ENCODE measurements around the gene VTI1B. TPM values are rescaled to one million over a fixed set of nuclear protein-coding genes. Genes with fewer than 3 reads are reported as not detected.

VTI1B gene, protein sequence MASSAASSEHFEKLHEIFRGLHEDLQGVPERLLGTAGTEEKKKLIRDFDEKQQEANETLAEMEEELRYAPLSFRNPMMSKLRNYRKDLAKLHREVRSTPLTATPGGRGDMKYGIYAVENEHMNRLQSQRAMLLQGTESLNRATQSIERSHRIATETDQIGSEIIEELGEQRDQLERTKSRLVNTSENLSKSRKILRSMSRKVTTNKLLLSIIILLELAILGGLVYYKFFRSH
- total RNA-seq, result 10 to 100 TPM; 26.5 to 28.0 TPM
- 10 to 100 TPM; 29.8 to 76.3 TPM for polyA plus RNA-seq

DNA sequence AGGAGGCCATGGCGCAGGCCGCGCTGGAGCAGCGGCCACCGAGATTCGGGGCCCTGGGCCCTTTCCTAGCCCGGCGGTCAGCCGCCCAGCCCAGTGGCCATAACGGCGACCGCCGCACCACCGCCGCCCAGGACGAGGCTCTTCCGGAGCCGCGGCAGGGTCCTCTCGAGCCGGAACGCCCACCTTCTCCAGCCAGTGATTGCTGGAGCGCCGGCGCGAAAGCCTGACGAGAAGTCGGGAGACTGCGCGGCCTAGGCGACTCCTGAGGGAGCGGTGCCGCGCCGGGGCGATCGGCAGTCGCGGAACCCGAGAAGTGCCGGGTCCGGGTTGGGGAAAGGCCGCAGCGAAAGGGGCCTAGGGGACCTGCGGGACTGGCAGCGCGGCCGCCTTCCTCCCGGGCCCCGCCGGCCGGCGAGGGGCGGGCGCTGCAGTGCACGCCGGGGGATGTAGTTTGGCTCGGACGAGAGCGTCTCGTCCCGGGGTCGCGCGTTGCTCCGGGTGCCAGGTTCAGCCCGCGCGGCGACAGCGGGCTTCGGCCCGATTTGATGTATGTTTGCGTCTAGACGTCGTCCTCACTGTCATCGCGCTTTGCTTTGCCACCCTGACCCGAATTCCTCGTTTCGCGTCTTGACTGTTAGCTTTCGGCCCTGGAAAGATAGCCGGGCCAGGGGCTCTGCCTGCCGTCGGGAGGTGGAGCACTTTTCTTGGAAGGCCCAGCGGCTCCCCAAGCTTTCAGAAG is at the start of gene VTI1B:
Gene VTI1B, minus strand, starts transcription at position 153 of the 739 bp plus-strand sequence. Its CDS starts 143 bp downstream, at position 10.
- peaks cover 0 to 9% (median under 1%) of the 10 kb centered on the region in 4 donors for H3K36me3 ChIP-seq (ENCODE audit: control insufficient read depth in 4 of 4, insufficient read depth in 3 of 4, low read depth in 1 of 4, low read length in 3 of 4)
- H3K27me3 ChIP-seq (ENCODE audit: control insufficient read depth in 4 of 4, insufficient read depth in 4 of 4, low read length in 3 of 4), result no peaks in the 10 kb centered on the region
- H3K9me3 ChIP-seq (ENCODE audit: control insufficient read depth in 4 of 4, low read length in 3 of 4), result no peaks in the 10 kb centered on the region
- under 1% methylated on average over 87 of the region's 87 CpGs for WGBS
- H3K9ac ChIP-seq (ENCODE audit: low read depth in 1 of 2, low read length in 2 of 2), result peak within 1 kb of the TSS; percentile 84 to 89
- peaks cover 4 to 22% (median 17%) of the 10 kb centered on the region in 4 donors for H3K4me1 ChIP-seq (ENCODE audit: control insufficient read depth in 4 of 4, insufficient read depth in 4 of 4, low read length in 3 of 4)
- TF ChIP-seq GABPA (IDR thresholded peaks at IDR 0.05 in 1 of 2, conservative IDR thresholded peaks at IDR 0.05 in 1 of 2) (peak in 1 of 2 donors; percentile 12), HNF4A (conservative IDR thresholded peaks at IDR 0.05) (no peak), TAF1 (conservative IDR thresholded peaks at IDR 0.05) (no peak), SP1 (IDR thresholded peaks at IDR 0.05) (no peak), HNF4G (IDR thresholded peaks at IDR 0.05) (no peak), YY1 (IDR thresholded peaks at IDR 0.05) (peak; percentile 10), REST (IDR thresholded peaks at IDR 0.05) (peak; percentile 9), ZBTB33 (IDR thresholded peaks at IDR 0.05) (no peak), JUND (IDR thresholded peaks at IDR 0.05) (no peak), RXRA (IDR thresholded peaks at IDR 0.05) (no peak), FOXA1 (IDR thresholded peaks at IDR 0.05) (no peak), MAX (IDR thresholded peaks at IDR 0.05) (no peak), RAD21 (IDR thresholded peaks at IDR 0.05) (no peak), FOXA2 (IDR thresholded peaks at IDR 0.05) (no peak)
- TF ChIP-seq, protein P1, sequence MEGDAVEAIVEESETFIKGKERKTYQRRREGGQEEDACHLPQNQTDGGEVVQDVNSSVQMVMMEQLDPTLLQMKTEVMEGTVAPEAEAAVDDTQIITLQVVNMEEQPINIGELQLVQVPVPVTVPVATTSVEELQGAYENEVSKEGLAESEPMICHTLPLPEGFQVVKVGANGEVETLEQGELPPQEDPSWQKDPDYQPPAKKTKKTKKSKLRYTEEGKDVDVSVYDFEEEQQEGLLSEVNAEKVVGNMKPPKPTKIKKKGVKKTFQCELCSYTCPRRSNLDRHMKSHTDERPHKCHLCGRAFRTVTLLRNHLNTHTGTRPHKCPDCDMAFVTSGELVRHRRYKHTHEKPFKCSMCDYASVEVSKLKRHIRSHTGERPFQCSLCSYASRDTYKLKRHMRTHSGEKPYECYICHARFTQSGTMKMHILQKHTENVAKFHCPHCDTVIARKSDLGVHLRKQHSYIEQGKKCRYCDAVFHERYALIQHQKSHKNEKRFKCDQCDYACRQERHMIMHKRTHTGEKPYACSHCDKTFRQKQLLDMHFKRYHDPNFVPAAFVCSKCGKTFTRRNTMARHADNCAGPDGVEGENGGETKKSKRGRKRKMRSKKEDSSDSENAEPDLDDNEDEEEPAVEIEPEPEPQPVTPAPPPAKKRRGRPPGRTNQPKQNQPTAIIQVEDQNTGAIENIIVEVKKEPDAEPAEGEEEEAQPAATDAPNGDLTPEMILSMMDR (IDR thresholded peaks at IDR 0.05; ENCODE audit: low read depth, low read length, missing input control), result peak; percentile 1
- H3K4me3 ChIP-seq (ENCODE audit: low read depth in 1 of 3, low read length in 3 of 3), result peak within 1 kb of the TSS; percentile 85 to 91 (median 87)
- H3K27ac ChIP-seq (ENCODE audit: low read depth in 1 of 2, low read length in 2 of 2), result peak within 1 kb of the TSS; percentile 88 to 99
- peak; percentile 87 for DNase-seq (ENCODE audit: low spot score)
